Stimulated activated CD8-positive, alpha-beta memory T cell treated with anti-CD3 and anti-CD28 coated beads, Interleukin-4, amount 100 ng/mL, for 4 hours (primary cell): Measurements from ENCODE around the gene TMOD1.
"Not testable (repeated sequence)": the region's sequence is repeated elsewhere in the genome, so short reads cannot be mapped to it uniquely, and the experiment has no call there.

ENCODE experiments used
- DNase-seq, 2 donors: peaks; one replicate each; pipeline ENCODE4 v3.0.0-alpha.2; 2020; ENCODE audit warnings: low read depth in 2 of 2, low spot score in 1 of 2

TMOD1 gene

GRCh38 chr9:97497558-97498375 lies 3.7 kb upstream of the TMOD1 start:
- DNase-seq = not testable (repeated sequence)

GRCh38 chr9:97498846-97499245 lies 2.6 kb upstream of the TMOD1 start:
- DNase-seq = not testable (repeated sequence)

GRCh38 chr9:97500263-97500662 lies 1.2 kb upstream of the TMOD1 start:
- no peak for DNase-seq

GRCh38 chr9:97500765-97501176 lies 695 bp upstream of the TMOD1 start:
- no peak for DNase-seq

GRCh38 chr9:97501972-97502221 lies 431 bp downstream of the TMOD1 start:
- DNase-seq = no peak

- no peak for DNase-seq
These were observed 937 bp downstream of the TMOD1 start for GRCh38 chr9:97502222-97502983.

GRCh38 chr9:97502984-97503861 lies 1.8 kb downstream of the TMOD1 start:
- no peak for DNase-seq

GRCh38 chr9:97503862-97504210 lies 2.4 kb downstream of the TMOD1 start:
- DNase-seq = no peak

- no peak for DNase-seq
These were observed 3.1 kb downstream of the TMOD1 start for GRCh38 chr9:97504381-97505216.

GRCh38 chr9:97505845-97506244 lies 4.4 kb downstream of the TMOD1 start:
- DNase-seq = no peak

GRCh38 chr9:97506306-97506705 lies 4.8 kb downstream of the TMOD1 start:
- no peak for DNase-seq

- no peak for DNase-seq
These were observed 5.3 kb downstream of the TMOD1 start for GRCh38 chr9:97506787-97507186.

GRCh38 chr9:97507428-97507984 lies 6.0 kb downstream of the TMOD1 start:
- DNase-seq = no peak

GRCh38 chr9:97508852-97509251 lies 7.4 kb downstream of the TMOD1 start:
- DNase-seq = no peak

GRCh38 chr9:97510797-97511654 lies 9.6 kb downstream of the TMOD1 start:
- no peak for DNase-seq

- no peak for DNase-seq
These were observed 10.4 kb downstream of the TMOD1 start for GRCh38 chr9:97511655-97512427.

GRCh38 chr9:97512966-97513560 lies 11.6 kb downstream of the TMOD1 start:
- DNase-seq = no peak

GRCh38 chr9:97514531-97514930 lies 13.1 kb downstream of the TMOD1 start:
- no peak for DNase-seq

GRCh38 chr9:97515662-97516061 lies 14.2 kb downstream of the TMOD1 start:
- no peak for DNase-seq
